ENCODE measurements around the gene ADI1.

ADI1 gene, protein sequence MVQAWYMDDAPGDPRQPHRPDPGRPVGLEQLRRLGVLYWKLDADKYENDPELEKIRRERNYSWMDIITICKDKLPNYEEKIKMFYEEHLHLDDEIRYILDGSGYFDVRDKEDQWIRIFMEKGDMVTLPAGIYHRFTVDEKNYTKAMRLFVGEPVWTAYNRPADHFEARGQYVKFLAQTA

DNA sequence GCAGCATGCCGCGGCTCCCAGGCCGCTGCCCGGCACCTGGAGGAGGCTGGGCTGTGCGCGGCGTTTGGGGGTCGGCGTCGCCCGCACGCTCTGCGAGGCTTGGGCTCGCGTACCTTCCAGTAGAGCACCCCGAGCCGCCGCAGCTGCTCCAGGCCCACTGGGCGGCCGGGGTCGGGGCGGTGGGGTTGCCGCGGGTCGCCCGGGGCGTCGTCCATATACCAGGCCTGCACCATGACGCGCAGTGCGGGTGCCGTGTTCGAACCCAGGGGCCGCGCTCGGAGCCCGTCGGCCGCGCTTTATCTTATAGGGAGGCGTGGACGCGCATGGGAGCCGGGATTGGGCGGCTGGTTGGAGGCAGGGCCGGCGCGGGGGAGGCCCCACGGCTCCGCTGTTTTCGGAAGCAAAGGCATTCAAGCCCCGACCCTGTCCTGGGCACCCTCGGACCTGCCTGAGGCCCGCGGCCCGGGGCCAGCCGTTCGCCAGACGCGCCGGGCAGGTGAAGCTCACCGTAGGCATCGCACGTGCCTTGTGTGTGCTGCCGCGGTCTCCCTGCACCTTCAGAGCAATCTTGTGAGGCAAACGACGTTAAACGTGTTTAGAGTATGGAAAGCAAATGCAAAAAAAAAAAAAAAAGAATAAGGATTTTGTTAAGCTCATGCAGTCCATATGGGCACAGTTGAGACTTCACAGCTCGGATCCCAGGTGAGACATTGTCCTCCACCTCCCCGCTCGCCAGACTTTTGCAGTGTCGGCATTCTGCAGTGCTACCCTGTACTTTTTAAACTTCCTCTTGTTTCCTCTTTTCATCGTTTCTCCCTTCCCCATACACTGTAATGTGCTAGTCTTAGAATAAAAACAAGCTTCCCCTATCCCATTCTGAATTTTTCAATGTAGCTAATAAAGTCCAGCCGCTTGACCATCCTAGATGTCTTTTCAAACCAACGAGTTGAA, at the start of gene ADI1:
TSS of gene ADI1 (minus strand) at position 277 of the 951 bp plus-strand sequence. CDS start at position 233, 44 bp downstream.
- peak; percentile 65 for DNase-seq

DNA sequence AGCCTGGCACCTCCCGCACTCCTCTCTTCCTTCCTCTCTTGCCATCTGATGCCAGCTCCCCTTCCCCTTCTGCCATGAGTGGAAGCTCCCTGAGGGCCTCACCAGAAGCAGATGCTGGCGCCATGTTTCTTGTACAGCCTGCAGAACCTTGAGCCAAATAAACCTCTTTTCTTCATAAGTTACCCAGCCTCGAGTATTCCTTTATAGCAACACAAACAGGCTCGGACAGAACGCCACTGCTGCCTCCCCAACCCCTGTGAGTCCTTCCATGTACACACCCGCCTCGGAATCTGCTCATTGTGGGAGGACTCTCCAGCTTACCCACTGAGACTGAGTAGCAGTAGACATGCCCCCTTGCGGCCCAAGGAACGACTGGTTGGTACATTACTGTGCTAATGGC, 47.5 kb upstream of the ADI1 start:
- DNase-seq, result no peak

DNA sequence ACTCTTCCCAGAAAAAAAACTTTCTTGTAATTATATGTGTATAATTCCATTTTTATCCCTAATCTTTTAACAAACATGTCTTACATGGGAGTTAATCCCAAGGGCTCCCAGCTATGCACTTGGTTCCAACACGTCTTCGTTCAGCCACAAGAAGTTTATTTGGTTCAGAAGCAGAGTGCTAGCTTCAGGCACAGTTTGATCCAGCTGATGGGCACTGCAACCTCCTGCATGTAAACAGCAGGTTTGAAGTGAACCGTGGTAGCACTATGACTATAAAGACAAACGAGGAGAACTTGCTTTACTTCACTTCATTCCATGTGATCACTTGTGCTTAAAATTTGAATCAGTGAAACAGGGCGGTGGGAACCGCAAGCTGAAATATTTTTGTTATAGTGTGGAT, 45.8 kb upstream of the ADI1 start:
- DNase-seq, result no peak

DNA sequence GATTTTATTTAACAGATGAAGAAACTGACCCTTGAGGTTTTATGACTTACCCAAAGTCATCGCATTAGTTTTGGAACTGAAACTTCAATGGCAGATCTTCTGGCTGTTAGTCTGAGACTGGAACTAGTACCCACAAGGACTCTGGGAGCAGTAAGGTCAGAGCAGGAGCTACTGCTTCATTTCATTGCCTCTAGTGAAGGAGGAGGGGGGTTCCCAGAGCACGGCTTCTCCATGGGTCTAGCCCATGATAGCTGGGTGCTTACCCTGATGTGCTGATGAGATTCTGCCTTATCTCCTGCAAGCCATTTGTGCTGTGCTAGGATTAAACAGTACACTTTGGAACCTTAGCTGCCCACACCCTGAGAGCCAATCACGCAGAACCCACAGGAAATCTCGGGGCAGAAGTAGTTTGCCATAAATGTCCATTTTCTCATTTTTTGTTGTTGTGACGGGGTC, 44.2 kb upstream of the ADI1 start:
- DNase-seq, result no peak

DNA sequence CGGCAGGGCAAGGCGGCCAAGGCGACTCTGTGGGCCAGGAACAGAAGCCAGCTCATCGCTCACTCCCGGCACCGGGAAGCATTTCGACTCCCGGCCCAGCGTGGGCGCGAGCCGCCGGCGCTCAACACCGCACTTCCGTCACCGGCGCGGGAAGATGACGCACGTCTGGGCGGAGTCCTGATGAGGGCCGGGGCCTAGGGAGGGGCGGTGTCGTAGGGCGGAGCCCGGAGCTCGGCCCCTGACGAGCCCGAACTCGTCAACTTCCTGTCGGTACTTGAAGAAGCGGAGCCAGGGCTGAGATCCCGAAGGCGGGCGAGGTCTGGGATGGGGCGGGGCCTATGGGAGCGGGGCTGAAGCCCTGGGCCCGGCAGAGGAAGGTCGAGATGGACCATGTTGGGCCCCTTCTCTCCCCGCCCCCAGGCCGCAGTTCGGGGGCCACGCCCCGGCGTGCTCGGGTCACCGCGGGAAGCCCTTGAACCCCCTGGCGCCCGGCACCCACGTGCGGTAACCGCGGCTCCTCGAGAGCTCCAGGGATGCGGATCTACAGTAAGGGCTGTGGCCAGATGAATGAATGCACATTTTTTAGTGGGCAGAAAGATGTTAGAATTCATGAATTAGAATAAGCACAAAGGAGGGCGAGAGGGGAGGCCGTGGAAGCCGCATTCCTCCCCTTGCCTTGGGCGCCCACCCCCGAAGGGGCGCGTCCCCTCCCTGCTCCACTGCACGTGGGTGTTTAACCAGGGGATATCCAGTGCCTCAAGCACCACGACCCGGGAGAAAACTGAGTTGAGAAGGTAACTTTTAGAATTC, 39.1 kb upstream of the ADI1 start, which contains the start of gene RNASEH1:
TSS of gene RNASEH1 (minus strand) at position 129 of the 810 bp plus-strand sequence. CDS start at position 56, 73 bp downstream.
- DNase-seq, result peak; percentile 96

DNA sequence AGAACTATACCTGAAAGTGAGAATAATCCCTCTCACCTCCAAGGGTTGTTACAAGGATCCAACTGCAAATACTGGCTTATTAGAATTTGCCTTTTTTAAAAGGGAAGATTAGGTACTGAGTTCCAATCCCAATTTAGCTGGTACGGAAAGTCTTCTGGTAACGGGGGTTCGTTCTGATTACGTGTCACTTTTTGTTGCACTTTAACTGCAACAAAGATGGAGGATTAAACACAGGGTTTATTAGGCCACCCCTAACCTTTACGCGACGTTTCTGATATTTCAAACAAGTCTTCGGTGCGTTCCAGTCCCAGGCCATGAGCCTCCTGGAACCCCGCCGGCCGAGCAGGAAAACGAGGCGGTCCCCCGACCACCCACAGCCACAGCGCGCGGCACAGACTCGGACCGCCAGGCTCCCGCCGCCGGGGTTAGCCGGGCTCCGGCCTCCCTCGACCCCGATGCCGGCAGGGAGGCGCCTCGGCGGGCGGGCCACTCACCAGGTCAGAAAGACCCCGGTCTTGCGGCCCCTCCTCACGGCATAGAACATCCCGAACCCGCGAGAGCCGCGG, 38.4 kb upstream of the ADI1 start:
- DNase-seq, result no peak

DNA sequence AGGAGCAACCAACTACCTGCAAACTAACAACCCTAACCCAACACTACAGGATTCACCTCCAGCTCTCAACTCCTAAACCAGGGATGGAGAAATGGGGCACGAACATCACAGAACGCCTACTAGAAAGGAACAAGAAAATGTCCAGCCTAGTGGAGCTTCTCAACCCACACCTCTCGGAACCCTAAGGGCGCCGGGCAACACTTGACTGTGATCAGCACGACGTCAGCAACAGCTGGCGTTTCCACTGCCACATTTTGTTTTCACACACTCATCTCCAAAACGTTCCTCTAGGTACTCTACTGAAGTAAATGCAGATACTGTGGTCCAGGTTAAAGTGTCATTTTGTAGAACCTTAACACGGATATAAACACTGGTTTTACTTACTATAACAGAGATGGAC, 34.6 kb upstream of the ADI1 start:
- no peak for DNase-seq

DNA sequence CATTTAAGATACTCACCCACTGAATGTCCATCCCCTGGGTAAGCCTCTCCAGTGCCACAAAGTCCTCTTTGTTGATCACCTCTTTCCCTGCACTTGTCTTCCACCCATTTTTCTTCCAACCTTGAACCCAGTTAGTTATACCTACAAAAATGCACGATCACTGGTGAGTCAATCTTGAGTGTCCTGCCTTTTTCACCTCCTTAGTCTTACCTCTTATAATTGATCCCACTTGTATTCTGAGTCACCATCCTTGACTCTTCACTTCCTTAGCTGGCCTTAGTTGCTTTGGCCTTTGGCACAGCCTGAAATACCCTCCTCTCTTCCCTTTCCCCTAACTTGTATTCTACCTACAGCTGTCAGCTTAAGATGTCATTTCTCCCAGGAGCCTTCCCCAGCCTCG, 28.6 kb upstream of the ADI1 start:
- no peak for DNase-seq

DNA sequence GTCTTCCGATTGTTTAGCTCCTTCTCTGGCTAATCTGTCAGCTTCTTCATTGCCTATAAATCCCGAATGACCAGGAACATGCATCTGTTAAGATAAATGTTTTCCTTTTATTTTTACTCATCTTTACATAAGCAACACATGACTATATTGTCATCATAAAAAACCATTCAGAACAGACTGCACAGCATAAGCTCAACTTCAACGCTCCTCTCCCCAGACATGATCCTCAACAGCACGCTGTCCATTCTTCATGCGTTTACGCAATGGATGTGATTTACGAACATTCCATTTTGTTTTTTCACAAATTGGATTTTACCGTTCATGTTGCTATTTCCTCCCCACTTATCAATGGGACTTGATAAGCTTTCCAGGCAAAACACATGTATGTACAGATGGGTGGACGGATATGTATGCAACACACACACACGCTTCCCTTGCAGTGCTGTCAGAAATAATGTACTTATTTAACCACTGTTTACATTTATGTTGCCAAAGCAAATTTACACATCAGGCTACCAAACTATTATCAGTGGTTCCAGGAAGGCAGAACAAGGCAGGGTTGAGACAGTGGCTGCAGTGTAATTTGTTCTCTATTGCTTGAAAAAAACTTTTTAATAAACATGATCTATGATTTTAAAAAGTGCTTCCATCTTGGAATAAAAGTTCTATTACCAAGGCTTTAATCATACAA, 26.6 kb upstream of the ADI1 start:
- no peak for DNase-seq

DNA sequence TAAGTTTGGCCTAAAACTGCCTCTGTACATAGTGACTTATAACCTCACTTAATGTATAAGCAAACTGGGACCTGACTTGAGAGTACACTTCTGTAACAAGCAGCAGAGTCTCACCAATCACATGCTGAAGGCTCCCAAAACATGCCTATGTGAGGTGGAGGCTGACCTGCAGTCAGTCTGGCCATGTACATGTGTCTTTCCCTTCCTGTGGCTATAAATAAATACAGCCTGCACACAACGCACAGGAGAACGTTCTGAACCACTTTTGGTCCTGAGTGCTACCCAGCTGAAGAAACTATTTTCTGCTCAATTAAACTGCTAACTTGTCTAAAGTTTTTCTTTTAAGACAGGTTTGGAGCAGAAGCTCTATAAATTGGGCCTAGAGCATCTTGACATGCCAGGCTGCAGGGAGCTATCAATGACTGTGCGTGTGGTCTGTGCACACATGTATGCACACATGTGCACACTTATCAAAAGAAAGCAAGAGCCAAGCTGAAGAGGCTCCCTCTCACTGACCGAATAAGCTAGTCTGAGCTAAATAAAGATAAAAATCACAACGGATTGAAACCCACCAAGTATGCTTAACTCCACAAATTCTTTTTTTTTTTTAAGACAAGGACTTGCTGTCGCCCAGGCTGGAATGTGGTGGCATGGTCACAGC, 23.8 kb upstream of the ADI1 start:
- no peak for DNase-seq

DNA sequence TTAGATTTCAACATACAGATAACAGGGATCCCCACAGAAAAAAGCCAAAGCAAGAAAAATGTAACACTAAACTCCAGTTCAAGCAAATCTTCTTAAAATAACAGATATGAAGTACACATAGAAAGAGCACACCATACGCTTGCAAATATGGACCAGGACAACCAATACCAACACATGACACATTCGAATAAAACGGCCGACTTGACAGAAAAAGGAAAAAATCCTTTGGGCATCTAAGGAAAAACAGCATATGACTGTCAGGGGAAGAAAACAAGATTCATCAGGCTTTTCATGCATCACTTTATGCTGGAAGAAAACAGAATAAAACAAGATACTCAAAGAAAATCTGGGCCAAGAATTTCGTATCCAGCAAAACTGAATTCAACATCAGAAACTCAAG, 22.8 kb upstream of the ADI1 start:
- no peak for DNase-seq

DNA sequence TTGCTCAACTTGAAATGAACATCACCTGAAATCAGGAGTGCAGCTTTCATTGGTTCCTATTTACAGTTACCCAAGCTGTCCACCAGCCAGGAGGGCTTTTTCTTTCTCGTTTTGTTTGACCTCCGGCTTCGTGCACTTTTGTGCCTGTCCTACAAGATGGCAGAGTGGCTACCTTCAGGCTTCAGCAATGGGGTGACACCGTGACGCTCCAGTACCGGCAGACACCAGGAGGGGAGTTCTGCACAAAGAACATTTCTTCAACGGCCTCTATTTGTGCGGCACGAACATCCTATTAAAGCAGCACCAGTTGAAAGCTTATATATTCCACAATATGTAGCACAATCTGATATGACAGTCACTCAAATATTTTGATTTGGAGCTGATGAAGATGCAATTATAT, 20.5 kb upstream of the ADI1 start:
- DNase-seq, result no peak

DNA sequence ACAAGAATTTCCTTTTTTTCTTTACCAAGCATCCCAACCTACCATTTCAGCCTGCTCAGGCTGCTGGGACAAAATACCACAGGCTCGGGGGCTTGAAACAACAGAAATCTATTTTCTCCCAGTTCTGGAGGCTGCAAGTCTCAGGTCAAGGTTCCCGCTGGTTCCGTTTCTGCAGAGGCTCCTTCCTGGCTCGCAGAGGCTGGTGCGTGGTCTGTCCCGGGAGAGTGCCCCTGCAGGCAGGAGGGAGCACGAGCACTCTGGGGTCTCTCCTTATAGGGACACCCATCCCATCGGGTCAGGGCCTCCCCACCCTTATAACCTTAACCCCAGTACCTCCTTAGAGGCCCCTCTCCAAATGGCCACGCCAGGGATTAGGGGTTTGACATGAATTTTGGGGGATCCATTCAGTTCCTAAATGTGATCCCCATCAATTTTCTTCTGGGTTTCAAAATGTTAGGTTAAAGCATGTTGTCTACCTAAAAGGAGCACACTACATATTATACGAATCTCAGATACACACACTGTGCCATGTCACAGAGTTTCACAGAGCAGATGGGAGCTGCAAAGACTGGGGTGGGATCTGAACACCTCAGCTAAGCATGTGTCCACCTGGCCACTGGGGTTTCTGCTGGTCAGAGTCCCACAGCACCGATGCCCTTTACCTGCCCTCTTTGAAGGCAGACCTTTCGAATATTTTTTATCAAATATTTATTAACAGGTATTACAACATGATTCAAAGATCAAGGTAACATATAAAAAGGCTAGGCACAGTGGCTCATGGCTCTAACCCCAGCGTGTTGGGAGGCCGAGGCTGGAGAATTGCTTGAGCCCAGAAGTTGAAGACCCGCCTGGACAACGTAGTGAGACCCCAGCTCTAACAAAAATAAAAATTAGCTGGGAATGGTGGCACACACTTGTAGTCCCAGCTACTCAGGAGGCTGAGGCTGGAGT, 17.6 kb upstream of the ADI1 start:
- DNase-seq, result no peak

DNA sequence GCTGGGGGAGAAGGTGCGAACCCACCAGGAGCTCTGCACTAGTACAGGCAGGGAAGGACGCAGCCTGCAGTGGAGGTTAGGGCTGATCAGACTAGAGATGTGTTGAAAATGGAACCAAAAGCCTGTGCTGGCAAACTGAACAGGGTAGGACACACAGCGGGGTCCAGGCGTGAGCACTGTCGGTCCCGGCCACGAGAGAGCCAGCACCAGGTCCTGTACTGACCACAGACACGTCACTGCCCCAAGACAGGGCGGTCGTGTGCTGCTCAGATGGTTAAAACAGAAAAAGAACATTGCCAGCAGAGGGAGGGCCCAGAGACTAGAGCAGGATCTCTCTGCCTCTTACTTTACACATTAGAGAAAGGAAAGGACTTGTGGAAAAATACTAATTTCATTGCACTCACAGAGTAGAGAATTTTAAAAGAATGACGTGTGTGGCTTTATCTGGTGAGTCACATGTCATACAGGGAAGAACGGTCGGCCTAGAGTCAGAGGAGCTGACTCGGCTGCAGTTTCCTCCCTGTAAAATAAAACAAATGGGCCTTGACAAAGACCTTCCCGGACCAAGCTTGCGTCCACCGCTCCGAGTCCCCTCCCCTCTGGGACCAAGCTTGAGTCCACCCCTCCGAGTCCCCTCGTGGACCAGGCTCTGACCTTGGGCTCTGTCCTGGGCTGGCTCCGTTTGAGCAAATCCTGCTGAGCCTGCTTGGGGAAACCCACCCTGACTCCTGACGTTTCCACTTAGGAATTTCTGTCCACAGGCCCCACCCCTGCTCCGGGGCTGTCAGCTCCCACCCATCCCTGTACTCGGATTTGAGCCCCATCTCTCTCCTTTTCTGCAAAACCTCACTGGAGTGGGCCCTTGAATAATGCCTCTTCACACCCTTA, 16.7 kb upstream of the ADI1 start:
- no peak for DNase-seq

DNA sequence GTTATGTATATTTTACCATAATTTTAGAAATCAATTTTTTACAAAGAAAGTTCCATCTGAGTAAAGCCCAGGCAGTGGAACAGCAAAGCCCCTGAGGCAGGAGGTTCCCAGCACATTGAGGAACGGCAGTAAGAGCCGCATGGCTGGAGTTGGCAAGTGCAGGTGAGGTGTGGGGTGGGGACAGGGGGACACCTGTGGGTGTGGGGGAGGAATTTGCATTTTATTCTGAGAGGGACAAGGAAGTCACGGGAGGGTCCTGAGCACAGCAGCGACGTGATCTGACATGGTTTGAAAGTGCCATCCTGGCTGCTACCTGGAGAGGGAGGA, 16.1 kb upstream of the ADI1 start:
- no peak for DNase-seq

DNA sequence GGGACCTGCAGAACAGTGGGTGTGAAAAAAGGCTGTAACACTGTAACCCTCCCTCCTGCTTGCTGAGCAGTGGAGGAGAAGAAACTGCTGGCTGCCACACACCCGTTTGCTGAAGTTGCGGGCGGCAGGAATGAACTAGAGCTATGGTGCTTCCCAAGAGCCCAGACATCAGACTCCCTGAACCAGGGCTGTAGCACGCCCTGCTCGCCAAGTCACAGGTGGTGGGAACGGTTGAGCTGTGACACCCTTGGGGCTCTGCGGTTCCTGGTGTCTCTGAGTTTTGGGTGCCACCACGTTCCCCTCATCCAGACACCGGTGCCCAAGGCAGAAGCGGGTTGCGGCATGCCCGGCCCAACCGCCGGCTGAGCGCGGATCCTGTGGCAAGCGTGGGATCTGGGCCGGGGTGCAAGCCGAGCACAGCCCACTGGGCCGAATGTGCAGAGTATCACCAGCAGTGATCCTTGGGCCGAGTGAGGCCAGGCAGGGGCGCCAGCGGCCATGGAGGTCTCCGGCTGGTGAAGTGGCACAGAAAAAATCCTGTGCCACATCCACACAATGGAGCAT, 15.0 kb upstream of the ADI1 start:
- DNase-seq, result no peak

DNA sequence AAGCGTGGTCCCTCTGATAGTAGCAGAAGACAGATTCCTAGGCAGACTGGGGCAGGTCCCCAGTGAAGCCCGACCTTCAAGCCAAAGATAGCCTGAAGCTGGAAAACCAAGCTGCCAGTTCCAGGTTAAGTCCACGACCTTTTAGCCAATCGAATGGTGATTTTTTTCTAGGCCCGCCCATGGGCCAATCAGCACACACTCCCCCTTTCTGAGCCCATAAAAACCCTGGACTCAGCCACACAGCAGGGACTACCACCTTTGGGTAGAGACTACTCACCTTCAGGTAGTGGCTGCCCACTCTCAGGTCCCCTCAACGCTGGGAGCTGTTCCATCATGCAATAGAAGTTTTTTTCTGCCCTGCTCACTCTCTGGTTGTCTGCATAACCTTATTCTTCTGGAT, 14.5 kb upstream of the ADI1 start:
- no peak for DNase-seq

DNA sequence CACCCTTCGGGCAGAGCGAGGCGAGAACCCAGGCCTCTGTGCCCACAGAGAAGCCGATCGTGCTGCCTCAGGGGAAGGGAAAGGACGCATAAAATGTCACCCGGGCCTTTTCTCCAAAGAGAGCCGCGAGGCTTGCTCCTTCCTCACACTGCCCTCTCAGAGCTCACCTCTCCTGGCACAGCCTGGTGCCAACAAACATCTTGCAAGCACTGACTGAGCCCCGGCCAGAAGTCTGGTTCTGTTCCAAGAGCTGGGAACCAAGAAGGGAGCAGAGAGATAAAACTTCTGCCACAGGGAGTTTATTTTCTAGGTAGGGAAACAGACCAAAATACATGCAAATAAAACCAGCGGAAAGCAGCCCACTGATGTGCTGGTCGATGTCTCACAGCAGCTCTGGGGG, 13.6 kb upstream of the ADI1 start:
- no peak for DNase-seq

DNA sequence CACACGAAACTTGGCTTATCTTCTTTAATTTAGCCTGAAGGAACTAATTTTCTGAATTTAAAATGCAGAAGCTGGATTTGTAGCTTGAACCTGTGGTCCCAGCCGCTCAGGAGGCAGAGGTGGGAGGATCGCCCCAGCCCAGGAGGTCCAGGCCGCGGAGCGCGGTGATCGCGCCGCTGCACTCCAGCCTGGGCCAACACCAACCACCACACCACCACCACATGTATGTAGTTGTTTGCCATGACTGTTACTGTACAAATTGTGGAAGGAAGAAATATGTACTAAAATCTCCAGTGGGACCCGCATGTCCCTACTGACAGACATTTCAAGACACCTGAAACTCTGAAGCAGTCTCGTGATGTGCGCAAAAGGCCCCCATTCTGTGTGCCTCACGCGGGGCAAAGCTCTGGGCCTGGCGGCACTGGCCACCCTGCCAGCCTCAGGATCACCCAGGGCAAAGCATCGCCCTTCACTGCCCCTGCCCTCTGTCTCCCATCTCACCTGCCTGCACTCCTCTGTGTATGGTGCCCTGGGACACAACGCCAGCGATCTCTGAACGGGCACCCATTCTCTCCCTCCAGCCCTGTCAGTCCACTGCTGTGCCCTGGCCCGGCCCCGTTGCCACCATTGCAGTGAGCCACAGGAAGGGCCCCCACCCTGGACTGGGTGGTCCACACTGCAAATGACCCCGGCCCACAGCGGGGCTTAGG, 10.1 kb upstream of the ADI1 start:
- DNase-seq, result no peak
